K562 (cell line): ENCODE data around the gene SNRPA. TPM values are rescaled to one million over a fixed set of nuclear protein-coding genes. Genes with fewer than 3 reads are reported as not detected.

ENCODE experiments used
- ATAC-seq: fragments of 200-7000 bp; cut with Tn5 transposase; 3 replicates; pipeline ENCODE4 v1.9.1; 2020; ENCODE audit warnings: moderate library complexity
- BruUV-seq: library from RNA; stranded (reverse); fragments of 400-500 nt; replicated peaks from 2 replicates; lab custom pipeline; 2021; lab: Mats Ljungman, UMichigan
- CTCF ChIA-PET: fragments of 300-600 bp; formaldehyde crosslinking; extraction: SDS; loops from one replicate; lab custom pipeline; 2021; ENCODE audit warnings: low intra/inter-chr PET ratio; lab: Yijun Ruan, JAX
- POLR2A ChIA-PET: fragments of 300-600, 350-650 bp; sonication (Branson Sonifier 250); formaldehyde crosslinking; extraction: SDS; loops from one replicate; lab custom pipeline; 2021; ENCODE audit warnings: antibody characterized with exemption, inconsistent platforms; lab: Yijun Ruan, JAX
- DNase-seq, 4 experiments: peaks; one replicate each; pipeline versions ENCODE4 v3.0.0 to v3.0.0-alpha.2; 2011 to 2018; ENCODE audit warnings: low spot score in 3 of 4, mixed read lengths in 3 of 4; ENCODE audit errors: extremely low read depth in 1 of 4
- FAIRE-seq: peaks from 2 replicates; lab custom pipeline; 2011; peaks lifted over from hg19 to GRCh38; lab: Jason Lieb, UNC
- H2AFZ ChIP-seq: 2 replicates; pipeline ENCODE4 v1.6.0; 2011; ENCODE audit warnings: low read depth, low read length, control low read depth, inconsistent platforms
- H3K27ac ChIP-seq: fragments of 200-600 bp; 3 replicates; pipeline ENCODE4 v1.8.0; 2011; ENCODE audit warnings: low read depth, mild to moderate bottlenecking, control low read depth, inconsistent platforms, low read length, moderate library complexity, mixed read lengths; ENCODE audit errors: extremely low read depth
- H3K27me3 ChIP-seq, 2 experiments: fragments of 300-600 bp in 1 of 2; 2 replicates in 1 of 2; 3 replicates in 1 of 2; pipeline versions ENCODE4 v1.6.0 to v1.8.0; 2011; ENCODE audit warnings: inconsistent platforms in 2 of 2, low read length in 2 of 2, mild to moderate bottlenecking in 1 of 2, mixed read lengths in 1 of 2, moderate library complexity in 1 of 2; ENCODE audit not compliant: control insufficient read depth in 2 of 2, insufficient read depth in 2 of 2
- H3K36me3 ChIP-seq: fragments of 300-600 bp; 3 replicates; pipeline ENCODE4 v1.8.0; 2011; ENCODE audit warnings: mild to moderate bottlenecking, low read length, inconsistent platforms; ENCODE audit not compliant: control insufficient read depth, insufficient read depth
- H3K4me1 ChIP-seq, 2 experiments: fragments of 200-600 bp in 1 of 2; replicated peaks in 1 of 2; 2 replicates in 1 of 2; 3 replicates in 1 of 2; pipeline versions ENCODE4 v1.5.1 to v1.8.0; 2011; ENCODE audit warnings: inconsistent platforms in 2 of 2, low read length in 2 of 2, mild to moderate bottlenecking in 1 of 2, mixed read lengths in 1 of 2, moderate library complexity in 1 of 2; ENCODE audit not compliant: control insufficient read depth in 2 of 2, insufficient read depth in 2 of 2
- H3K4me2 ChIP-seq: 2 replicates; pipeline ENCODE4 v1.6.1; 2011; ENCODE audit warnings: low read length, control low read depth, inconsistent platforms, mixed read lengths; ENCODE audit not compliant: insufficient read depth
- H3K4me3 ChIP-seq: fragments of 200-600 bp; sonication (generic), shearing (Covaris generic); 2 replicates; pipeline ENCODE4 v1.5.1; 2016; ENCODE audit warnings: control low read depth, inconsistent platforms
- H3K79me2 ChIP-seq: fragments of 200-600 bp; 3 replicates; pipeline ENCODE4 v1.8.0; 2011; ENCODE audit warnings: low read length, inconsistent platforms; ENCODE audit not compliant: control insufficient read depth, insufficient read depth
- H3K9ac ChIP-seq, 2 experiments: 2 replicates each; pipeline versions ENCODE4 v1.6.0 to v1.6.1; 2011; ENCODE audit warnings: low read depth in 2 of 2, low read length in 2 of 2, control low read depth in 1 of 2, inconsistent platforms in 1 of 2, mild to moderate bottlenecking in 1 of 2, mixed read lengths in 1 of 2; ENCODE audit not compliant: insufficient read depth in 1 of 2
- H3K9me1 ChIP-seq: one replicate; pipeline ENCODE4 v1.6.0; 2011; ENCODE audit warnings: inconsistent platforms, mild to moderate bottlenecking, low read length, moderate library complexity; ENCODE audit not compliant: control insufficient read depth, insufficient read depth
- H3K9me3 ChIP-seq: replicated peaks from 2 replicates; pipeline ENCODE4 v1.5.1; 2011; ENCODE audit warnings: low read depth, low read length, inconsistent platforms; ENCODE audit not compliant: control insufficient read depth, insufficient read depth
- H4K20me1 ChIP-seq: replicated peaks from 2 replicates; pipeline ENCODE4 v1.6.1; 2011; ENCODE audit warnings: low read length, inconsistent platforms, mixed read lengths; ENCODE audit not compliant: control insufficient read depth, insufficient read depth
- CEBPB ChIP-seq: fragments of 450-650 bp; IDR thresholded peaks from 2 replicates; pipeline ENCODE4 v1.6.1; 2016; ENCODE audit warnings: missing genetic modification characterization, missing compliant biosample characterization
- ELK3 ChIP-seq: fragments of 450-650 bp; formaldehyde crosslinking; IDR thresholded peaks from 2 replicates; pipeline ENCODE4 v1.4.0; 2020; ENCODE audit warnings: mild to moderate bottlenecking
- WGBS: fragments of 100-300 bp; shearing (Covaris generic); methylation state at CpG from one replicate; pipeline ENCODE4 v1.1.6; 2016; ENCODE audit warnings: low coverage, mixed read lengths; ENCODE audit not compliant: insufficient coverage; ENCODE audit errors: missing lambda C conversion rate; 5-methylcytosine and 5-hydroxymethylcytosine counted together
- in situ Hi-C: fragments of 300-500 bp; cut with MboI; formaldehyde crosslinking; loops from 4 replicates; pipeline ENCODE4 v1.15.0; 2018; ENCODE audit warnings: inconsistent platforms, mixed read lengths
- intact Hi-C: fragments of 100-400 bp; cut with micrococcal nuclease; formaldehyde crosslinking; loops from 2 replicates; pipeline ENCODE4 v1.14.2; 2022
- polyA plus RNA-seq, 8 experiments: library from polyadenylated mRNA; depleted of rRNA in 4 of 8; stranded (reverse) in 5 of 8; unstranded in 3 of 8; fragments of >200 nt; fragmentation: Nextera tagmentation in 2 of 8; fragmentation: Illumina TruSeq in 1 of 8; extraction: Ambion mirVana in 2 of 8; extraction: Trizol in 1 of 8; gene quantifications; 2 replicates each; pipeline versions ENCODE4 v1.2.1 to v1.2.3, GENCODE V29; 2011 to 2014; ENCODE audit warnings: inconsistent platforms in 1 of 8, missing spikeins in 1 of 8
- total RNA-seq, 7 experiments: library from RNA; depleted of rRNA in 6 of 7; stranded (reverse); fragments of >200 nt in 6 of 7; fragmentation: Illumina TruSeq in 2 of 7; extraction: Trizol in 2 of 7; gene quantifications; 2 replicates each; pipeline versions ENCODE4 v1.2.1 to v1.2.3, GENCODE V29; 2011 to 2021; ENCODE audit warnings: low replicate concordance in 1 of 7
- TF ChIP-seq, protein P1 (sequence below): fragments of 250-450 bp; sonication (Bioruptor Pico); IDR thresholded peaks from 2 replicates; pipeline ENCODE4 v1.6.1; 2021; ENCODE audit warnings: mild to moderate bottlenecking

The SNRPA gene
- total and polyA plus RNA-seq, 9 of the 15 experiments (the other 6 are each of a cell fraction or from before 2014, with no cell fraction given), result 16.3 to 311 (median 193) TPM

GRCh38 chr19:40755248-40755624 lies 4.2 kb downstream of the SNRPA start:
- H3K4me1 ChIP-seq, result peaks cover 18 to 31% of the 10 kb centered on the region in 2 experiments; a peak in 4 of 5 replicates
- in situ Hi-C loops (no loop called here), intact Hi-C loops (no loop called here)
- H2AFZ ChIP-seq, result no peak overlapping the region
- DNase-seq (no peak), ATAC-seq (no peak), FAIRE-seq (no peak)
- ChIA-PET POLR2A (interaction anchor here (0.6 to 2.5 kb wide), 5 partner anchors 8 to 235 kb away, joined by 3 to 8 read pairs (median 5); no protein-coding TSS in a partner anchor), CTCF (no interaction called here)
- no peak overlapping the region; the same call in 2 of the 3 replicates for H3K27ac ChIP-seq
- H3K4me3 ChIP-seq, result no peak overlapping the region
- H3K79me2 ChIP-seq, result peaks cover 81% of the 10 kb centered on the region
- no peak overlapping the region for H3K4me2 ChIP-seq
- TF ChIP-seq, protein P1, sequence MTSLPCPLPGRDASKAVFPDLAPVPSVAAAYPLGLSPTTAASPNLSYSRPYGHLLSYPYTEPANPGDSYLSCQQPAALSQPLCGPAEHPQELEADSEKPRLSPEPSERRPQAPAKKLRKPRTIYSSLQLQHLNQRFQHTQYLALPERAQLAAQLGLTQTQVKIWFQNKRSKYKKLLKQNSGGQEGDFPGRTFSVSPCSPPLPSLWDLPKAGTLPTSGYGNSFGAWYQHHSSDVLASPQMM, result no peak
- TF ChIP-seq ELK3 (CRISPR knock-in tag) (no peak), CEBPB (tag) (0 out of 2 replicates have a peak, but pooled peaks have one; percentile 0)
- peaks cover 35% of the 10 kb centered on the region for H4K20me1 ChIP-seq
- BruUV-seq, result no TSS peak
- 91% methylated on average over 1 of the region's 3 CpGs for WGBS
- peaks cover 78% of the 10 kb centered on the region for H3K36me3 ChIP-seq
- H3K9me3 ChIP-seq, result no peaks in the 10 kb centered on the region
- peak overlapping the region in 1 of 2 experiments; percentile 72; a peak in 1 of 4 replicates for H3K9ac ChIP-seq
- no peaks in the 10 kb centered on the region for H3K27me3 ChIP-seq
- peaks cover 3% of the 10 kb centered on the region for H3K9me1 ChIP-seq
